ENCODE results near the gene RAET1E. TPM values are rescaled to one million over a fixed set of nuclear protein-coding genes. Genes with fewer than 3 reads are reported as not detected.
"Not testable (repeated sequence)": the region's sequence is repeated elsewhere in the genome, so short reads cannot be mapped to it uniquely, and the experiment has no call there.

Gene RAET1E
- total RNA-seq, 1 experiment from 2014 or later, result 2.8 TPM

DNA sequence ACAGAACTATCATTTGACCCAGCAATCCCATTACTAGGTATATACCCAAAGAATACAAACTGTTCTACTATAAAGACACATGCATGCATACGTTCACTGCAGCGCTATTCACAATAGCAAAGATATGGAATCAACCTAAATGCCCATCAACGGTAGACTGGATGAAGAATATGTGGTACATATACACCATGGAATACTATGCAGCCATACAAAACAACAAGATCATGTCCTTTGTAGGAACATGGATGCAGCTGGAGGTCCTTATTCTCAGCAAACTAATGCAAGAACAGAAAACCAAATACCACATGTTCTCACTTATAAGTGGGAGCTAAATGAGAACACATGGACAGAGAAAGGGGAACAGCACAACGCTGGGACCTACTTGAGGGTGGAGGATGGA, 49.6 kb downstream of the RAET1E start:
- H3K9me3 ChIP-seq, H3K4me3 ChIP-seq, H3K27me3 ChIP-seq, DNase-seq: not testable (repeated sequence)
- peaks cover 75% of the 10 kb centered on the region for H3K36me3 ChIP-seq

Other genes starting within 250 kb of the RAET1E start
- 26.9 and 34.1 TPM in 2 replicates for gene KATNA1, start 249.4 kb downstream of the RAET1E start, total RNA-seq (2014; rRNA removed; shearing (Covaris generic); ENCODE audit: low replicate concordance)
- gene LATS1, start 180.0 kb downstream of the RAET1E start, total RNA-seq (2014; rRNA removed; shearing (Covaris generic); ENCODE audit: low replicate concordance), result 10.3 and 12.9 TPM in 2 replicates
- 24.5 and 53.9 TPM in 2 replicates for gene NUP43, start 151.6 kb downstream of the RAET1E start, total RNA-seq (2014; rRNA removed; shearing (Covaris generic); ENCODE audit: low replicate concordance)
- gene PCMT1, start 148.4 kb downstream of the RAET1E start, total RNA-seq (2014; rRNA removed; shearing (Covaris generic); ENCODE audit: low replicate concordance), result 229 and 267 TPM in 2 replicates
- 40.1 and 48.0 TPM in 2 replicates for gene LRP11, start 33.8 kb downstream of the RAET1E start, total RNA-seq (2014; rRNA removed; shearing (Covaris generic); ENCODE audit: low replicate concordance)
- 3.2 TPM in 1 of 2 replicates, not detected in the other for gene RAET1G, start 25.0 kb upstream of the RAET1E start, total RNA-seq (2014; rRNA removed; shearing (Covaris generic); ENCODE audit: low replicate concordance)
- gene ULBP2, start 43.9 kb upstream of the RAET1E start, total RNA-seq (2014; rRNA removed; shearing (Covaris generic); ENCODE audit: low replicate concordance), result 2.2 and 7.4 TPM in 2 replicates
- 1.5 and 2.5 TPM in 2 replicates for gene ULBP1, start 65.8 kb upstream of the RAET1E start, total RNA-seq (2014; rRNA removed; shearing (Covaris generic); ENCODE audit: low replicate concordance)
- gene RAET1L, start 127.4 kb upstream of the RAET1E start, total RNA-seq (2014; rRNA removed; shearing (Covaris generic); ENCODE audit: low replicate concordance), result 1.4 TPM in 1 of 2 replicates, not detected in the other
- gene ULBP3, start 171.0 kb upstream of the RAET1E start, total RNA-seq (2014; rRNA removed; shearing (Covaris generic); ENCODE audit: low replicate concordance), result 2.9 and 15.8 TPM in 2 replicates
- 3.3 and 3.6 TPM in 2 replicates for gene PPP1R14C, start 244.9 kb upstream of the RAET1E start, total RNA-seq (2014; rRNA removed; shearing (Covaris generic); ENCODE audit: low replicate concordance)

All from MG63 (cell line).